Endothelial cell of umbilical vein (primary cell): ENCODE measurements around the gene SEBOX.

Experiments used
- FOS ChIP-seq: IDR thresholded peaks from 2 replicates; pipeline ENCODE4 v1.6.1; 2011; ENCODE audit warnings: mild to moderate bottlenecking, low read length, moderate library complexity, borderline replicate concordance; ENCODE audit not compliant: insufficient read depth
- POLR2A ChIP-seq: IDR thresholded peaks from 2 replicates; pipeline ENCODE4 v1.6.1; 2012; ENCODE audit warnings: low read depth, mild to moderate bottlenecking, control low read depth, low read length
- POLR2AphosphoS5 ChIP-seq: IDR thresholded peaks from 2 replicates; pipeline ENCODE4 v1.6.1; 2012; ENCODE audit warnings: low read depth, mild to moderate bottlenecking, control low read depth, low read length, moderate library complexity; ENCODE audit not compliant: insufficient read depth
- TF ChIP-seq, protein P1 (sequence below), 2 donors: IDR thresholded peaks; 1 replicate in 1 of 2; 2 replicates in 1 of 2; pipeline ENCODE4 v1.5.1; 2011; ENCODE audit warnings: low read length in 2 of 2, mild to moderate bottlenecking in 2 of 2, moderate library complexity in 2 of 2, control low read depth in 1 of 2, inconsistent platforms in 1 of 2, low read depth in 1 of 2; ENCODE audit not compliant: insufficient read depth in 1 of 2; ENCODE audit errors: extremely low read depth in 1 of 2

- TF ChIP-seq, protein P1, sequence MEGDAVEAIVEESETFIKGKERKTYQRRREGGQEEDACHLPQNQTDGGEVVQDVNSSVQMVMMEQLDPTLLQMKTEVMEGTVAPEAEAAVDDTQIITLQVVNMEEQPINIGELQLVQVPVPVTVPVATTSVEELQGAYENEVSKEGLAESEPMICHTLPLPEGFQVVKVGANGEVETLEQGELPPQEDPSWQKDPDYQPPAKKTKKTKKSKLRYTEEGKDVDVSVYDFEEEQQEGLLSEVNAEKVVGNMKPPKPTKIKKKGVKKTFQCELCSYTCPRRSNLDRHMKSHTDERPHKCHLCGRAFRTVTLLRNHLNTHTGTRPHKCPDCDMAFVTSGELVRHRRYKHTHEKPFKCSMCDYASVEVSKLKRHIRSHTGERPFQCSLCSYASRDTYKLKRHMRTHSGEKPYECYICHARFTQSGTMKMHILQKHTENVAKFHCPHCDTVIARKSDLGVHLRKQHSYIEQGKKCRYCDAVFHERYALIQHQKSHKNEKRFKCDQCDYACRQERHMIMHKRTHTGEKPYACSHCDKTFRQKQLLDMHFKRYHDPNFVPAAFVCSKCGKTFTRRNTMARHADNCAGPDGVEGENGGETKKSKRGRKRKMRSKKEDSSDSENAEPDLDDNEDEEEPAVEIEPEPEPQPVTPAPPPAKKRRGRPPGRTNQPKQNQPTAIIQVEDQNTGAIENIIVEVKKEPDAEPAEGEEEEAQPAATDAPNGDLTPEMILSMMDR (IDR thresholded peaks at IDR 0.05; ENCODE audit: extremely low read depth in 1 of 2, insufficient read depth in 1 of 2, low read depth in 1 of 2, low read length in 2 of 2), result no peak
- TF ChIP-seq POLR2AphosphoS5 (no peak), POLR2A (no peak), FOS (no peak)
Observed at GRCh38 chr17:28327031-28327607, 37.9 kb downstream of the SEBOX start.
